Stimulated activated CD8-positive, alpha-beta memory T cell treated with anti-CD3 and anti-CD28 coated beads, Interleukin-4, amount 100 ng/mL, for 4 hours (primary cell): ENCODE data around the gene PTPRG.

Source experiments
- DNase-seq, 2 donors: peaks; one replicate each; pipeline ENCODE4 v3.0.0-alpha.2; 2020; ENCODE audit warnings: low read depth in 2 of 2, low spot score in 1 of 2

Gene PTPRG

GRCh38 chr3:61946570-61947324 is 385.4 kb downstream of the PTPRG start:
- no peak for DNase-seq

GRCh38 chr3:61947456-61947855 is 386.1 kb downstream of the PTPRG start:
- DNase-seq = no peak

- DNase-seq = no peak
Observed at GRCh38 chr3:61948699-61949305, 387.4 kb downstream of the PTPRG start.

GRCh38 chr3:61954097-61954540 is 392.7 kb downstream of the PTPRG start:
- no peak for DNase-seq

- DNase-seq = no peak
Observed at GRCh38 chr3:61955483-61955882, 394.1 kb downstream of the PTPRG start.

- DNase-seq = no peak
Observed at GRCh38 chr3:61956236-61956635, 394.9 kb downstream of the PTPRG start.

- no peak for DNase-seq
Observed at GRCh38 chr3:61957259-61957658, 395.9 kb downstream of the PTPRG start.

- no peak for DNase-seq
Observed at GRCh38 chr3:61960976-61961375, 399.6 kb downstream of the PTPRG start.

GRCh38 chr3:61961900-61962299 is 400.5 kb downstream of the PTPRG start:
- DNase-seq = no peak

GRCh38 chr3:61964566-61964965 is 403.2 kb downstream of the PTPRG start:
- no peak for DNase-seq

- DNase-seq = no peak
Observed at GRCh38 chr3:61965770-61966131, 404.4 kb downstream of the PTPRG start.

- DNase-seq = no peak
Observed at GRCh38 chr3:61966200-61966599, 404.8 kb downstream of the PTPRG start.

- DNase-seq = no peak
Observed at GRCh38 chr3:61967019-61967418, 405.6 kb downstream of the PTPRG start.

GRCh38 chr3:61967937-61968336 is 406.6 kb downstream of the PTPRG start:
- DNase-seq = no peak

GRCh38 chr3:61974662-61975061 is 413.3 kb downstream of the PTPRG start:
- DNase-seq = no peak

- no peak for DNase-seq
Observed at GRCh38 chr3:61975199-61975598, 413.8 kb downstream of the PTPRG start.

- DNase-seq = no peak
Observed at GRCh38 chr3:61975936-61976335, 414.6 kb downstream of the PTPRG start.

- no peak for DNase-seq
Observed at GRCh38 chr3:61978460-61979419, 417.4 kb downstream of the PTPRG start.

GRCh38 chr3:61979638-61980037 is 418.3 kb downstream of the PTPRG start:
- no peak for DNase-seq

- DNase-seq = no peak
Observed at GRCh38 chr3:61980041-61980440, 418.7 kb downstream of the PTPRG start.

- DNase-seq = no peak
Observed at GRCh38 chr3:61981060-61981459, 419.7 kb downstream of the PTPRG start.

- no peak for DNase-seq
Observed at GRCh38 chr3:61983479-61983878, 422.1 kb downstream of the PTPRG start.
